Caco-2 (cell line): ENCODE results near the gene LARP1B. TPM values are rescaled to one million over a fixed set of nuclear protein-coding genes. Genes with fewer than 3 reads are reported as not detected.
"Not testable (repeated sequence)": the region's sequence is repeated elsewhere in the genome, so short reads cannot be mapped to it uniquely, and the experiment has no call there.

Source experiments
- BruUV-seq: library from RNA; stranded (reverse); fragments of 400-500 nt; replicated peaks from 2 replicates; lab custom pipeline; 2021; lab: Mats Ljungman, UMichigan
- CTCF ChIA-PET: fragments of 300-600 bp; sonication (Branson Sonifier 250); formaldehyde crosslinking; loops from one replicate; lab custom pipeline; 2022; ENCODE audit warnings: antibody characterized with exemption; lab: Charles Lee
- POLR2A ChIA-PET: fragments of 300-600 bp; sonication (Branson Sonifier 250); formaldehyde crosslinking; loops from one replicate; lab custom pipeline; 2022; ENCODE audit warnings: antibody characterized with exemption; lab: Charles Lee
- DNase-seq, 2 experiments: peaks; one replicate each; pipeline versions ENCODE4 v3.0.0 to v3.0.0-alpha.2; 2020 to 2022
- H3K27me3 ChIP-seq: replicated peaks from 2 replicates; pipeline ENCODE4 v1.6.0; 2011; ENCODE audit warnings: low read length; ENCODE audit not compliant: control insufficient read depth, insufficient read depth
- H3K36me3 ChIP-seq: 2 replicates; pipeline ENCODE4 v1.5.1; 2011; ENCODE audit warnings: low read length; ENCODE audit not compliant: control insufficient read depth, insufficient read depth
- H3K4me1 ChIP-seq: fragments of 250-450 bp; sonication (Bioruptor Pico); 2 replicates; pipeline ENCODE4 v1.5.1; 2020; ENCODE audit warnings: mild to moderate bottlenecking
- H3K4me3 ChIP-seq: 2 replicates; pipeline ENCODE4 v1.5.1; 2011; ENCODE audit warnings: low read depth, mild to moderate bottlenecking, control low read depth, low read length
- H3K9me3 ChIP-seq: fragments of 250-450 bp; sonication (Bioruptor Pico); 2 replicates; pipeline ENCODE4 v1.5.1; 2020; ENCODE audit warnings: mild to moderate bottlenecking, moderate library complexity
- H3K27ac Mint-ChIP-seq: one replicate; pipeline ENCODE4 v1.8.0; 2022; ENCODE audit warnings: mixed read lengths; ENCODE audit not compliant: unreplicated experiment
- H3K27me3 Mint-ChIP-seq: one replicate; pipeline ENCODE4 v1.8.0; 2022; ENCODE audit warnings: mixed read lengths; ENCODE audit not compliant: insufficient read depth, unreplicated experiment
- H3K36me3 Mint-ChIP-seq: one replicate; pipeline ENCODE4 v1.8.0; 2022; ENCODE audit warnings: mild to moderate bottlenecking, mixed read lengths; ENCODE audit not compliant: insufficient read depth, unreplicated experiment
- H3K4me1 Mint-ChIP-seq: one replicate; pipeline ENCODE4 v1.8.0; 2022; ENCODE audit warnings: low read depth, mixed read lengths; ENCODE audit not compliant: unreplicated experiment
- H3K4me3 Mint-ChIP-seq: one replicate; pipeline ENCODE4 v1.8.0; 2022; ENCODE audit warnings: mild to moderate bottlenecking, moderate library complexity, mixed read lengths; ENCODE audit not compliant: unreplicated experiment
- H3K9me3 Mint-ChIP-seq: one replicate; pipeline ENCODE4 v1.8.0; 2022; ENCODE audit warnings: mixed read lengths; ENCODE audit not compliant: unreplicated experiment
- intact Hi-C: fragments of 100-400 bp; cut with micrococcal nuclease; formaldehyde crosslinking; loops from one replicate; pipeline ENCODE4 v1.10.0; 2022; ENCODE audit not compliant: unreplicated experiment
- total RNA-seq: library from RNA; stranded (reverse); gene quantifications from 2 replicates; pipeline ENCODE4 v1.2.3, GENCODE V29; 2022
- TF ChIP-seq, protein P1 (sequence below), 2 experiments: fragments of 200-600 bp in 1 of 2; IDR thresholded peaks; 1 replicate in 1 of 2; 2 replicates in 1 of 2; pipeline versions ENCODE4 v1.5.1 to v1.8.0; 2011 to 2022; ENCODE audit warnings: antibody characterized with exemption in 1 of 2, control low read depth in 1 of 2, inconsistent platforms in 1 of 2, low read depth in 1 of 2, low read length in 1 of 2, mild to moderate bottlenecking in 1 of 2, moderate library complexity in 1 of 2; ENCODE audit not compliant: insufficient read depth in 1 of 2, severe bottlenecking in 1 of 2, unreplicated experiment in 1 of 2

LARP1B gene
- total RNA-seq, 1 experiment from 2014 or later: 23.6 TPM

DNA sequence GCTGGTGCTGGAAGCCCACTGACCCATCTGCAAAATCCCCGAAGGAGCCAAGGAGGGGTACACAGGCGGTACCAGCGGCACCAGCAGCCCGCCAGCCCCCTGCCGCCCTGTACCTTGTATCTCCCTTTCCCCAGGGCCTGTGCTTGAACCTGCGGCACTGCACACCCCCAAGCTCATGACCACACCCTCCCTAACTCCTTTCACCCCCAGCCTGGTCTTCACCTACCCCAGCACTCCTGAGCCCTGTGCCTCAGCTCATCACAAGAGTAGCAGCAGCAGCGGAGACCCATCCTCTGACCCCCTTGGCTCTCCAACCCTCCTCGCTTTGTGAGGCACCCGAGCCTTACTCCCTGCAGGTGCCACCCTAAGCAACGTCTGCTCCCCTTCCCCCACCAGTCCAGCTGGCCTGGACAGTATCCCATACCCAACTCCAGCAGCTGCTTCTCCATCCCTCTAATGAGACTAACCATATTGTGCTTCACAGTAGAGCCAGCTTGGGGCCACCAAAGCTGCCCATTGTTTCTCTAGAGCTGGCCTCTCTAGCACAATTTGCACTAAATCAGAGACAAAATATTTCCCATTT lies 94.9 kb downstream of the LARP1B start:
- Mint-ChIP-seq H3K4me1 (no peaks in the 10 kb centered on the region), H3K4me3 (no peak overlapping the region), H3K36me3 (peaks cover 19% of the 10 kb centered on the region), H3K9me3 (peaks cover 24% of the 10 kb centered on the region), H3K27me3 (no peaks in the 10 kb centered on the region), H3K27ac (no peak overlapping the region)
- Histone ChIP-seq H3K9me3 (no peaks in the 10 kb centered on the region), H3K4me1 (no peaks in the 10 kb centered on the region), H3K27me3 (no peaks in the 10 kb centered on the region), H3K4me3 (no peak overlapping the region), H3K36me3 (no peaks in the 10 kb centered on the region)
- ChIA-PET CTCF (no interaction called here), POLR2A (no interaction called here)
- intact Hi-C loops: no loop called here
- TF ChIP-seq, protein P1, sequence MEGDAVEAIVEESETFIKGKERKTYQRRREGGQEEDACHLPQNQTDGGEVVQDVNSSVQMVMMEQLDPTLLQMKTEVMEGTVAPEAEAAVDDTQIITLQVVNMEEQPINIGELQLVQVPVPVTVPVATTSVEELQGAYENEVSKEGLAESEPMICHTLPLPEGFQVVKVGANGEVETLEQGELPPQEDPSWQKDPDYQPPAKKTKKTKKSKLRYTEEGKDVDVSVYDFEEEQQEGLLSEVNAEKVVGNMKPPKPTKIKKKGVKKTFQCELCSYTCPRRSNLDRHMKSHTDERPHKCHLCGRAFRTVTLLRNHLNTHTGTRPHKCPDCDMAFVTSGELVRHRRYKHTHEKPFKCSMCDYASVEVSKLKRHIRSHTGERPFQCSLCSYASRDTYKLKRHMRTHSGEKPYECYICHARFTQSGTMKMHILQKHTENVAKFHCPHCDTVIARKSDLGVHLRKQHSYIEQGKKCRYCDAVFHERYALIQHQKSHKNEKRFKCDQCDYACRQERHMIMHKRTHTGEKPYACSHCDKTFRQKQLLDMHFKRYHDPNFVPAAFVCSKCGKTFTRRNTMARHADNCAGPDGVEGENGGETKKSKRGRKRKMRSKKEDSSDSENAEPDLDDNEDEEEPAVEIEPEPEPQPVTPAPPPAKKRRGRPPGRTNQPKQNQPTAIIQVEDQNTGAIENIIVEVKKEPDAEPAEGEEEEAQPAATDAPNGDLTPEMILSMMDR (IDR thresholded peaks at IDR 0.05; ENCODE audit: insufficient read depth in 1 of 2, low read depth in 1 of 2, low read length in 1 of 2, severe bottlenecking in 1 of 2, unreplicated experiment in 1 of 2): no peak
- BruUV-seq: no TSS peak
- DNase-seq: no peak

DNA sequence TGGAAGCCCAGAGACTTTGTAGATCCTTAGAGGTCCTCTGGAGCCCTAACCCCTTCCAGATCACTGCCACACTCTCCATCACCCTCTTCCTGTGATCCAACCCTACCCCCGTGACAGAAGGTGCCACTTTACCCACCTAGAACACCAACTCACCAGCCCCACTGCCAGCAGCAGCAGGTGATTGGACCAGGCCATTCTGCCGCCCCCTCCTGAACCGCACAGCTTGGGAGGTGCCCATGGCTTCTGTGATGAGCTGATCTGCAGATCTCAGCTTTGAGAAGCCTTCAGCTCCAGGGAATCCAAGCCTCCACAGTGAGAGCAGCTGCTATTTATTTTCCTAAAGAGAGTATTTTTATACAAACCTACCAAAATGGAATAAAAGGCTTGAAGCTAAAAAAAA lies 95.4 kb downstream of the LARP1B start:
- CTCF ChIA-PET, BruUV-seq, DNase-seq, H3K27ac Mint-ChIP-seq, H3K36me3 ChIP-seq, intact Hi-C loops, POLR2A ChIA-PET, H3K4me3 Mint-ChIP-seq, H3K4me1 Mint-ChIP-seq, H3K27me3 ChIP-seq, H3K9me3 ChIP-seq, H3K27me3 Mint-ChIP-seq, H3K4me3 ChIP-seq, H3K4me1 ChIP-seq: not testable (repeated sequence)
- peaks cover 19% of the 10 kb centered on the region for H3K36me3 Mint-ChIP-seq
- H3K9me3 Mint-ChIP-seq: peaks cover 24% of the 10 kb centered on the region

DNA sequence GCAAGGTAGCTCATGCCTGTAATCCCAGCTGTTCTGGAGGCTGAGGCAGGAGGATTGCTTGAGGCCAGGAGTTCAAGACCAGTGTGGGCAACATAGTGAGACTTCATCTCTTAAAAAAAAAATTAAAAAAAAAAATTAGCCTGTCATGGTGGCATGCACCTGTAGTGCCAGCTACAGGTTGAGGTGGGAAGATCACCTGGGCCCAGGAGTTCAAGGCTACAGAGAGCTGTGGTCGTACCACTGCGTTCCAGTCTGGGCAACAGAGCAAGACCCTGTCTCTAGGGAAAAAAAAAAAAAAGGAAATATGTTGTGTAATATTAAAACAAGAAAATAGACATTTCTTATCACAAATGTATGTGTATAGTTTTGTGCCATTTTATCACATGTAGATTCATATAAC lies 97.8 kb downstream of the LARP1B start:
- TF ChIP-seq, protein P1 (IDR thresholded peaks at IDR 0.05; ENCODE audit: insufficient read depth in 1 of 2, low read depth in 1 of 2, low read length in 1 of 2, severe bottlenecking in 1 of 2, unreplicated experiment in 1 of 2): no peak
- Histone ChIP-seq H3K27me3 (no peaks in the 10 kb centered on the region), H3K4me3 (no peak overlapping the region), H3K9me3 (no peaks in the 10 kb centered on the region), H3K4me1 (peaks cover 10% of the 10 kb centered on the region), H3K36me3 (no peaks in the 10 kb centered on the region)
- ChIA-PET CTCF (interaction anchor here (0.6 kb wide), 1 partner anchor 12 kb away, joined by 5 read pairs; no protein-coding TSS in a partner anchor), POLR2A (no interaction called here)
- BruUV-seq: no TSS peak
- intact Hi-C loops: no loop called here
- Mint-ChIP-seq H3K9me3 (peaks cover 24% of the 10 kb centered on the region), H3K27me3 (no peaks in the 10 kb centered on the region), H3K4me3 (no peak overlapping the region), H3K4me1 (peaks cover 8% of the 10 kb centered on the region), H3K27ac (no peak overlapping the region), H3K36me3 (peaks cover 14% of the 10 kb centered on the region)
- DNase-seq: no peak
